K562 (cell line): ENCODE results near the gene CHMP2A. TPM values are rescaled to one million over a fixed set of nuclear protein-coding genes. Genes with fewer than 3 reads are reported as not detected.

Source experiments
- ASH1L ChIP-seq: fragments of 450-650 bp; IDR thresholded peaks from 2 replicates; pipeline ENCODE4 v1.6.1; 2018; ENCODE audit warnings: borderline replicate concordance, mild to moderate bottlenecking, low read depth; ENCODE audit not compliant: partially characterized antibody
- BCL6 ChIP-seq: fragments of 250-450 bp; sonication (Bioruptor Pico); IDR thresholded peaks from 2 replicates; pipeline ENCODE4 v1.4.0; 2020
- CEBPG ChIP-seq, 3 experiments: fragments of 200-800 bp in 1 of 3; sonication (Bioruptor generic) in 1 of 3; sonication (generic) in 1 of 3; formaldehyde crosslinking in 1 of 3; IDR thresholded peaks in 2 of 3; conservative IDR thresholded peaks in 1 of 3; 2 replicates each; pipeline versions ENCODE4 v1.6.1 to v1.8.0; 2016 to 2022; ENCODE audit warnings: missing compliant biosample characterization in 2 of 3, missing genetic modification characterization in 2 of 3, mild to moderate bottlenecking in 1 of 3, missing genetic modification reagents in 1 of 3
- HIVEP1 ChIP-seq: fragments of 250-450 bp; sonication (Bioruptor Pico); IDR thresholded peaks from 2 replicates; pipeline ENCODE4 v1.4.0; 2020; ENCODE audit warnings: mild to moderate bottlenecking
- L3MBTL2 ChIP-seq: fragments of 450-650 bp; IDR thresholded peaks from 2 replicates; pipeline ENCODE4 v1.6.1; 2016; ENCODE audit warnings: mild to moderate bottlenecking, moderate library complexity
- MEIS2 ChIP-seq: fragments of 450-650 bp; IDR thresholded peaks from 2 replicates; pipeline ENCODE4 v1.6.1; 2014; ENCODE audit warnings: mild to moderate bottlenecking; ENCODE audit not compliant: partially characterized antibody
- MTA2 ChIP-seq: fragments of 450-650 bp; IDR thresholded peaks from 2 replicates; pipeline ENCODE4 v1.6.1; 2016; ENCODE audit warnings: low read depth
- PPARD ChIP-seq: fragments of 250-450 bp; sonication (Bioruptor Pico); IDR thresholded peaks from 2 replicates; pipeline ENCODE4 v1.8.0; 2022; ENCODE audit warnings: inconsistent platforms, mild to moderate bottlenecking, moderate library complexity
- SMARCC2 ChIP-seq: fragments of 450-650 bp; IDR thresholded peaks from 2 replicates; pipeline ENCODE4 v1.6.1; 2017; ENCODE audit warnings: antibody characterized with exemption, moderate library complexity, mild to moderate bottlenecking, low read depth
- SRSF3 ChIP-seq: fragments of 200-400 bp; formaldehyde crosslinking; IDR thresholded peaks from 2 replicates; pipeline ENCODE4 v1.6.1; 2016; ENCODE audit warnings: mild to moderate bottlenecking, low read length, moderate library complexity; ENCODE audit not compliant: insufficient read depth
- U2AF2 ChIP-seq: fragments of 200-400 bp; formaldehyde crosslinking; optimal IDR thresholded peaks from 2 replicates; pipeline ENCODE3; 2017; ENCODE audit warnings: low read depth, mild to moderate bottlenecking, low read length
- YY1 ChIP-seq, 3 experiments: IDR thresholded peaks; 2 replicates each; pipeline ENCODE4 v1.6.1; 2011; ENCODE audit warnings: low read length in 2 of 3, mild to moderate bottlenecking in 2 of 3, moderate library complexity in 2 of 3, borderline replicate concordance in 1 of 3, control low read depth in 1 of 3, low read depth in 1 of 3; ENCODE audit not compliant: insufficient read depth in 3 of 3, insufficient replicate concordance in 2 of 3, control insufficient read depth in 1 of 3, insufficient read length in 1 of 3; ENCODE audit errors: extremely low read depth in 1 of 3
- ZNF174 ChIP-seq: fragments of 250-450 bp; sonication (Bioruptor Pico); IDR thresholded peaks from 2 replicates; pipeline ENCODE4 v1.4.0; 2020; ENCODE audit warnings: mild to moderate bottlenecking
- ZNF398 ChIP-seq: fragments of 250-450 bp; sonication (Bioruptor Pico); IDR thresholded peaks from 2 replicates; pipeline ENCODE4 v1.8.0; 2021; ENCODE audit warnings: moderate library complexity, mild to moderate bottlenecking, inconsistent platforms
- polyA plus RNA-seq, 8 experiments: library from polyadenylated mRNA; depleted of rRNA in 4 of 8; stranded (reverse) in 5 of 8; unstranded in 3 of 8; fragments of >200 nt; fragmentation: Nextera tagmentation in 2 of 8; fragmentation: Illumina TruSeq in 1 of 8; extraction: Ambion mirVana in 2 of 8; extraction: Trizol in 1 of 8; gene quantifications; 2 replicates each; pipeline versions ENCODE4 v1.2.1 to v1.2.3, GENCODE V29; 2011 to 2014; ENCODE audit warnings: inconsistent platforms in 1 of 8, missing spikeins in 1 of 8
- total RNA-seq, 7 experiments: library from RNA; depleted of rRNA in 6 of 7; stranded (reverse); fragments of >200 nt in 6 of 7; fragmentation: Illumina TruSeq in 2 of 7; extraction: Trizol in 2 of 7; gene quantifications; 2 replicates each; pipeline versions ENCODE4 v1.2.1 to v1.2.3, GENCODE V29; 2011 to 2021; ENCODE audit warnings: low replicate concordance in 1 of 7
- TF ChIP-seq, protein P1 (sequence below): fragments of 250-450 bp; sonication (Bioruptor Pico); IDR thresholded peaks from 2 replicates; pipeline ENCODE4 v1.5.0; 2021; ENCODE audit warnings: mild to moderate bottlenecking, borderline replicate concordance
- TF ChIP-seq, protein P2 (sequence below), 2 experiments: IDR thresholded peaks in 1 of 2; conservative IDR thresholded peaks in 1 of 2; 2 replicates each; pipeline ENCODE4 v1.6.1; 2016; ENCODE audit warnings: low read depth in 2 of 2, mild to moderate bottlenecking in 1 of 2, missing compliant biosample characterization in 1 of 2, missing genetic modification characterization in 1 of 2, moderate library complexity in 1 of 2
- TF ChIP-seq, protein P3 (sequence below): fragments of 450-650 bp; IDR thresholded peaks from 2 replicates; pipeline ENCODE4 v1.6.1; 2016; ENCODE audit warnings: missing biosample characterization, missing genetic modification characterization

Gene CHMP2A
- total and polyA plus RNA-seq, 9 of the 15 experiments (the other 6 are each of a cell fraction or from before 2014, with no cell fraction given), result 57.6 to 159 (median 87.2) TPM

DNA sequence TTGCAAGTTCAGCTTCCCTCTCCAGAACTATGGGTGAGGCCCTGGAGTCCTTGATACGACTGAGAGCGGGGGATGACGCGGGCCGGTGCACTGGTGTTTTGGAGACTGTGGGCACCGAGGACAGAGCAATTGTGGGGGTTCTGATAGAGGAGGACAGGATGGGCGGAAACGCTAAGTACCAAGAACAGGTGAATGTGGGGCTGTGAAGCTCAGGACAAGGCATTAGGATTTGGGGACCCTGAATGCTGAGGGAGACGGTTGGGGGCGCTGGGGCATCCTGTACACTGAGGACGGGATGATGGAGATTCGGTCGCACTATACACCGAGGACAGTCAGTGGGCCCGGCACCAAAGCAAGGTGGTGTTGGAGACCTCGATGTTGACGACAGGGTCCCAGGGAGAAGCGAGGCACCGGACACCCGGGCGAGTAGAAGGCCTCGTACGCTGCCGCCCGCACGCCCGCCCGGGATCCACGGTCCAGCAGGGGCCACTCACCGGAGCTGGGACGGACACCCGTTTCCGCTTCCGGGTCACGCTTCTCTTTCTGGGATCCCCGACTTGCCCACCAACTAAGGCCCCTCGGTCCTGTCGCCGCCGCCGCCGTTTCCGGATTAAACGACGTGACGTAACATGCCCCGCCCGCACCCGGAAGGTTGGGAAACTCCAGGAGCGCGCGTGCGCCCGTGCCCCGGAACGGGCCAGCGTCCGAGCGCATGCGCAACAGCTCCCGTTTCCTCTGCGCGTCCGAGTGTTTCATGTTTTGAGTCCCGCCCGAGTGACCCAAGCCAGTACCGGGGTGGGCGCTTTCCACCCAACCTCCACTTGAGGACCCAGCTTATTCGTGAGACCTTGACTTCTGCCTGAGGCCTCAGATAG lies at the start of gene CHMP2A (continued):
- TF ChIP-seq, protein P1, sequence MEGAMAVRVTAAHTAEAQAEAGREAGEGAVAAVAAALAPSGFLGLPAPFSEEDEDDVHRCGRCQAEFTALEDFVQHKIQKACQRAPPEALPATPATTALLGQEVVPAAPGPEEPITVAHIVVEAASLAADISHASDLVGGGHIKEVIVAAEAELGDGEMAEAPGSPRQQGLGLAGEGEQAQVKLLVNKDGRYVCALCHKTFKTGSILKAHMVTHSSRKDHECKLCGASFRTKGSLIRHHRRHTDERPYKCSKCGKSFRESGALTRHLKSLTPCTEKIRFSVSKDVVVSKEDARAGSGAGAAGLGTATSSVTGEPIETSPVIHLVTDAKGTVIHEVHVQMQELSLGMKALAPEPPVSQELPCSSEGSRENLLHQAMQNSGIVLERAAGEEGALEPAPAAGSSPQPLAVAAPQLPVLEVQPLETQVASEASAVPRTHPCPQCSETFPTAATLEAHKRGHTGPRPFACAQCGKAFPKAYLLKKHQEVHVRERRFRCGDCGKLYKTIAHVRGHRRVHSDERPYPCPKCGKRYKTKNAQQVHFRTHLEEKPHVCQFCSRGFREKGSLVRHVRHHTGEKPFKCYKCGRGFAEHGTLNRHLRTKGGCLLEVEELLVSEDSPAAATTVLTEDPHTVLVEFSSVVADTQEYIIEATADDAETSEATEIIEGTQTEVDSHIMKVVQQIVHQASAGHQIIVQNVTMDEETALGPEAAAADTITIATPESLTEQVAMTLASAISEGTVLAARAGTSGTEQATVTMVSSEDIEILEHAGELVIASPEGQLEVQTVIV (CRISPR knock-in tag), result no peak
- no peak for TF ChIP-seq BCL6 (CRISPR knock-in tag)
- no peak for TF ChIP-seq HIVEP1 (CRISPR knock-in tag)
- TF ChIP-seq PPARD (CRISPR knock-in tag), result no peak
- no peak for TF ChIP-seq SMARCC2
- TF ChIP-seq, protein P2, sequence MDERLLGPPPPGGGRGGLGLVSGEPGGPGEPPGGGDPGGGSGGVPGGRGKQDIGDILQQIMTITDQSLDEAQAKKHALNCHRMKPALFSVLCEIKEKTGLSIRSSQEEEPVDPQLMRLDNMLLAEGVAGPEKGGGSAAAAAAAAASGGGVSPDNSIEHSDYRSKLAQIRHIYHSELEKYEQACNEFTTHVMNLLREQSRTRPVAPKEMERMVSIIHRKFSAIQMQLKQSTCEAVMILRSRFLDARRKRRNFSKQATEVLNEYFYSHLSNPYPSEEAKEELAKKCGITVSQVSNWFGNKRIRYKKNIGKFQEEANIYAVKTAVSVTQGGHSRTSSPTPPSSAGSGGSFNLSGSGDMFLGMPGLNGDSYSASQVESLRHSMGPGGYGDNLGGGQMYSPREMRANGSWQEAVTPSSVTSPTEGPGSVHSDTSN (CRISPR knock-in tag; IDR thresholded peaks at IDR 0.05; ENCODE audit: low read depth), result no peak
- TF ChIP-seq, protein P2 (tag; conservative IDR thresholded peaks at IDR 0.05; ENCODE audit: low read depth), result no peak
- TF ChIP-seq L3MBTL2, result peak; percentile 74
- TF ChIP-seq ZNF174, result no peak
- peak in 2 of 3 experiments; percentile 17 to 61 for TF ChIP-seq YY1 (IDR thresholded peaks at IDR 0.05; ENCODE audit: borderline replicate concordance in 1 of 3, control insufficient read depth in 1 of 3, extremely low read depth in 1 of 3, insufficient read depth in 3 of 3, insufficient read length in 1 of 3, insufficient replicate concordance in 2 of 3, low read depth in 1 of 3, low read length in 2 of 3)
- no peak for TF ChIP-seq SRSF3
- TF ChIP-seq, protein P3, sequence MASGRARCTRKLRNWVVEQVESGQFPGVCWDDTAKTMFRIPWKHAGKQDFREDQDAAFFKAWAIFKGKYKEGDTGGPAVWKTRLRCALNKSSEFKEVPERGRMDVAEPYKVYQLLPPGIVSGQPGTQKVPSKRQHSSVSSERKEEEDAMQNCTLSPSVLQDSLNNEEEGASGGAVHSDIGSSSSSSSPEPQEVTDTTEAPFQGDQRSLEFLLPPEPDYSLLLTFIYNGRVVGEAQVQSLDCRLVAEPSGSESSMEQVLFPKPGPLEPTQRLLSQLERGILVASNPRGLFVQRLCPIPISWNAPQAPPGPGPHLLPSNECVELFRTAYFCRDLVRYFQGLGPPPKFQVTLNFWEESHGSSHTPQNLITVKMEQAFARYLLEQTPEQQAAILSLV (tag), result no peak
- peak; percentile 95 for TF ChIP-seq CEBPG (CRISPR knock-in tag; IDR thresholded peaks at IDR 0.05)
- peak; percentile 90 to 93 for TF ChIP-seq CEBPG (tag; conservative IDR thresholded peaks at IDR 0.05 in 1 of 2, IDR thresholded peaks at IDR 0.05 in 1 of 2)
- TF ChIP-seq U2AF2, result no peak
- no peak for TF ChIP-seq ASH1L
- peak; percentile 51; the same call in 1 of the 2 replicates for TF ChIP-seq MTA2
- TF ChIP-seq MEIS2, result peak; percentile 97
- no peak for TF ChIP-seq ZNF398 (CRISPR knock-in tag)
